Neural cell (in vitro differentiated cells): Measurements from ENCODE around the gene DNAAF5. TPM values are rescaled to one million over a fixed set of nuclear protein-coding genes. Genes with fewer than 3 reads are reported as not detected.

Experiments used
- H2AFZ ChIP-seq: fragments of 200-600, 300-800 bp; sonication (generic), shearing (Covaris generic); 2 replicates; pipeline ENCODE4 v1.6.0; 2014; ENCODE audit warnings: low read depth, mild to moderate bottlenecking, antibody characterized with exemption, low read length, moderate library complexity
- H3F3A ChIP-seq: fragments of 200-600 bp; shearing (Covaris generic); 2 replicates; pipeline ENCODE4 v1.6.1; 2016; ENCODE audit warnings: mild to moderate bottlenecking, moderate library complexity, mixed read lengths, antibody characterized with exemption, low read length; ENCODE audit not compliant: insufficient read depth, poor library complexity, severe bottlenecking
- H3K27ac ChIP-seq: fragments of 200-600, 300-800 bp; sonication (generic), shearing (Covaris generic); 2 replicates; pipeline ENCODE4 v1.5.1; 2014; ENCODE audit warnings: mild to moderate bottlenecking, low read length, moderate library complexity
- H3K27me3 ChIP-seq: fragments of 300-800, 200-600 bp; sonication (generic), shearing (Covaris generic); 2 replicates; pipeline ENCODE4 v1.6.0; 2014; ENCODE audit warnings: mild to moderate bottlenecking, low read depth, low read length, moderate library complexity; ENCODE audit not compliant: insufficient read depth
- H3K36me3 ChIP-seq: fragments of 300-800, 200-600 bp; sonication (generic), shearing (Covaris generic); 2 replicates; pipeline ENCODE4 v1.5.1; 2014; ENCODE audit warnings: mild to moderate bottlenecking, antibody characterized with exemption, low read length, moderate library complexity; ENCODE audit not compliant: insufficient read depth
- H3K4me2 ChIP-seq: fragments of 300-800, 200-600 bp; sonication (generic), shearing (Covaris generic); 2 replicates; pipeline ENCODE4 v1.6.0; 2014; ENCODE audit warnings: mild to moderate bottlenecking, low read length
- H3K4me3 ChIP-seq: fragments of 300-800, 200-600 bp; sonication (generic), shearing (Covaris generic); 2 replicates; pipeline ENCODE4 v1.5.1; 2014; ENCODE audit warnings: mild to moderate bottlenecking, low read length, moderate library complexity
- H3K79me2 ChIP-seq: fragments of 200-600 bp; shearing (Covaris generic); replicated peaks from 2 replicates; pipeline ENCODE4 v1.6.0; 2014; ENCODE audit warnings: mild to moderate bottlenecking, low read length, moderate library complexity; ENCODE audit not compliant: insufficient read depth
- H3K9ac ChIP-seq: fragments of 300-800, 200-600 bp; sonication (generic), shearing (Covaris generic); 2 replicates; pipeline ENCODE4 v1.6.1; 2016; ENCODE audit warnings: mild to moderate bottlenecking, low read length, mixed read lengths
- H3K9me2 ChIP-seq: fragments of 200-600 bp; shearing (Covaris generic); 2 replicates; pipeline ENCODE4 v1.6.1; 2016; ENCODE audit warnings: mild to moderate bottlenecking, low read length, mixed read lengths; ENCODE audit not compliant: insufficient read depth
- H3K9me3 ChIP-seq: fragments of 200-600, 300-800 bp; sonication (generic), shearing (Covaris generic); 2 replicates; pipeline ENCODE4 v1.6.1; 2016; ENCODE audit warnings: mild to moderate bottlenecking, mixed run types, low read length, moderate library complexity, mixed read lengths
- H4K20me1 ChIP-seq: fragments of 200-600 bp; shearing (Covaris generic); 2 replicates; pipeline ENCODE4 v1.6.1; 2016; ENCODE audit warnings: mild to moderate bottlenecking, mixed run types; ENCODE audit not compliant: insufficient read depth
- EP300 ChIP-seq: fragments of 450-650 bp; conservative IDR thresholded peaks from 2 replicates; pipeline ENCODE4 v1.6.1; 2014; ENCODE audit warnings: antibody characterized with exemption, mild to moderate bottlenecking, moderate library complexity; ENCODE audit not compliant: poor library complexity, severe bottlenecking
- EZH2 ChIP-seq: fragments of 200-600, 300-800 bp; shearing (Covaris generic), sonication (generic); IDR thresholded peaks from 2 replicates; pipeline ENCODE4 v1.6.1; 2014; ENCODE audit warnings: antibody characterized with exemption, low read length, borderline replicate concordance, mild to moderate bottlenecking; ENCODE audit not compliant: insufficient read depth, poor library complexity, severe bottlenecking
- MXI1 ChIP-seq: fragments of 450-650 bp; conservative IDR thresholded peaks from 2 replicates; pipeline ENCODE4 v1.6.1; 2014; ENCODE audit warnings: antibody characterized with exemption, mild to moderate bottlenecking; ENCODE audit not compliant: poor library complexity, severe bottlenecking
- POLR2AphosphoS5 ChIP-seq: IDR thresholded peaks from 2 replicates; pipeline ENCODE4 v1.6.1; 2012
- RAD21 ChIP-seq: fragments of 450-650 bp; conservative IDR thresholded peaks from 2 replicates; pipeline ENCODE4 v1.6.1; 2014; ENCODE audit warnings: antibody characterized with exemption, mild to moderate bottlenecking, moderate library complexity
- SMC3 ChIP-seq: fragments of 450-650 bp; conservative IDR thresholded peaks from 2 replicates; pipeline ENCODE4 v1.6.1; 2014; ENCODE audit warnings: antibody characterized with exemption, mild to moderate bottlenecking, moderate library complexity; ENCODE audit not compliant: poor library complexity
- TAF1 ChIP-seq: IDR thresholded peaks from 2 replicates; pipeline ENCODE4 v1.6.1; 2012; ENCODE audit warnings: low read depth
- polyA plus RNA-seq: library from polyadenylated mRNA; depleted of rRNA; stranded (reverse); fragments of >200 nt; gene quantifications from 2 replicates; pipeline ENCODE4 v1.2.3, GENCODE V29; 2014
- TF ChIP-seq, protein P1 (sequence below): fragments of 450-650 bp; IDR thresholded peaks from 2 replicates; pipeline ENCODE4 v1.5.1; 2014; ENCODE audit warnings: antibody characterized with exemption, mild to moderate bottlenecking, moderate library complexity; ENCODE audit not compliant: poor library complexity, severe bottlenecking
- TF ChIP-seq, protein P2 (sequence below): IDR thresholded peaks from 2 replicates; pipeline ENCODE4 v1.6.1; 2012; ENCODE audit warnings: borderline replicate concordance

The DNAAF5 gene
- polyA plus RNA-seq, 1 donor from 2014 or later = 5.3 TPM

GRCh38 chr7:762885-763284, 36.4 kb downstream of the DNAAF5 start:
- Histone ChIP-seq H3K4me2 (no peak overlapping the region), H3K79me2 (no peaks in the 10 kb centered on the region), H4K20me1 (no peaks in the 10 kb centered on the region), H3K9ac (no peak overlapping the region), H3K27me3 (no peaks in the 10 kb centered on the region), H3K9me2 (no peaks in the 10 kb centered on the region), H3K27ac (no peak overlapping the region), H3K4me3 (no peak overlapping the region), H3K9me3 (no peaks in the 10 kb centered on the region), H2AFZ (no peak overlapping the region), H3F3A (no peaks in the 10 kb centered on the region), H3K36me3 (no peaks in the 10 kb centered on the region)
- TF ChIP-seq, protein P1, sequence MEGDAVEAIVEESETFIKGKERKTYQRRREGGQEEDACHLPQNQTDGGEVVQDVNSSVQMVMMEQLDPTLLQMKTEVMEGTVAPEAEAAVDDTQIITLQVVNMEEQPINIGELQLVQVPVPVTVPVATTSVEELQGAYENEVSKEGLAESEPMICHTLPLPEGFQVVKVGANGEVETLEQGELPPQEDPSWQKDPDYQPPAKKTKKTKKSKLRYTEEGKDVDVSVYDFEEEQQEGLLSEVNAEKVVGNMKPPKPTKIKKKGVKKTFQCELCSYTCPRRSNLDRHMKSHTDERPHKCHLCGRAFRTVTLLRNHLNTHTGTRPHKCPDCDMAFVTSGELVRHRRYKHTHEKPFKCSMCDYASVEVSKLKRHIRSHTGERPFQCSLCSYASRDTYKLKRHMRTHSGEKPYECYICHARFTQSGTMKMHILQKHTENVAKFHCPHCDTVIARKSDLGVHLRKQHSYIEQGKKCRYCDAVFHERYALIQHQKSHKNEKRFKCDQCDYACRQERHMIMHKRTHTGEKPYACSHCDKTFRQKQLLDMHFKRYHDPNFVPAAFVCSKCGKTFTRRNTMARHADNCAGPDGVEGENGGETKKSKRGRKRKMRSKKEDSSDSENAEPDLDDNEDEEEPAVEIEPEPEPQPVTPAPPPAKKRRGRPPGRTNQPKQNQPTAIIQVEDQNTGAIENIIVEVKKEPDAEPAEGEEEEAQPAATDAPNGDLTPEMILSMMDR = no peak
- TF ChIP-seq, protein P2, sequence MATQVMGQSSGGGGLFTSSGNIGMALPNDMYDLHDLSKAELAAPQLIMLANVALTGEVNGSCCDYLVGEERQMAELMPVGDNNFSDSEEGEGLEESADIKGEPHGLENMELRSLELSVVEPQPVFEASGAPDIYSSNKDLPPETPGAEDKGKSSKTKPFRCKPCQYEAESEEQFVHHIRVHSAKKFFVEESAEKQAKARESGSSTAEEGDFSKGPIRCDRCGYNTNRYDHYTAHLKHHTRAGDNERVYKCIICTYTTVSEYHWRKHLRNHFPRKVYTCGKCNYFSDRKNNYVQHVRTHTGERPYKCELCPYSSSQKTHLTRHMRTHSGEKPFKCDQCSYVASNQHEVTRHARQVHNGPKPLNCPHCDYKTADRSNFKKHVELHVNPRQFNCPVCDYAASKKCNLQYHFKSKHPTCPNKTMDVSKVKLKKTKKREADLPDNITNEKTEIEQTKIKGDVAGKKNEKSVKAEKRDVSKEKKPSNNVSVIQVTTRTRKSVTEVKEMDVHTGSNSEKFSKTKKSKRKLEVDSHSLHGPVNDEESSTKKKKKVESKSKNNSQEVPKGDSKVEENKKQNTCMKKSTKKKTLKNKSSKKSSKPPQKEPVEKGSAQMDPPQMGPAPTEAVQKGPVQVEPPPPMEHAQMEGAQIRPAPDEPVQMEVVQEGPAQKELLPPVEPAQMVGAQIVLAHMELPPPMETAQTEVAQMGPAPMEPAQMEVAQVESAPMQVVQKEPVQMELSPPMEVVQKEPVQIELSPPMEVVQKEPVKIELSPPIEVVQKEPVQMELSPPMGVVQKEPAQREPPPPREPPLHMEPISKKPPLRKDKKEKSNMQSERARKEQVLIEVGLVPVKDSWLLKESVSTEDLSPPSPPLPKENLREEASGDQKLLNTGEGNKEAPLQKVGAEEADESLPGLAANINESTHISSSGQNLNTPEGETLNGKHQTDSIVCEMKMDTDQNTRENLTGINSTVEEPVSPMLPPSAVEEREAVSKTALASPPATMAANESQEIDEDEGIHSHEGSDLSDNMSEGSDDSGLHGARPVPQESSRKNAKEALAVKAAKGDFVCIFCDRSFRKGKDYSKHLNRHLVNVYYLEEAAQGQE = no peak

- H4K20me1 ChIP-seq = no peaks in the 10 kb centered on the region
- H3K4me3 ChIP-seq = no peak overlapping the region
- no peaks in the 10 kb centered on the region for H3K79me2 ChIP-seq
- no peak overlapping the region for H3K9ac ChIP-seq
- H3K27me3 ChIP-seq = no peaks in the 10 kb centered on the region
- no peaks in the 10 kb centered on the region for H3F3A ChIP-seq
- no peak overlapping the region for H3K27ac ChIP-seq
- no peak for TF ChIP-seq TAF1
- no peak for TF ChIP-seq SMC3
- no peak overlapping the region for H3K4me2 ChIP-seq
- no peaks in the 10 kb centered on the region for H3K9me3 ChIP-seq
- H3K9me2 ChIP-seq = no peaks in the 10 kb centered on the region
- no peaks in the 10 kb centered on the region for H3K36me3 ChIP-seq
- no peak overlapping the region for H2AFZ ChIP-seq
These were observed 37.3 kb downstream of the DNAAF5 start for GRCh38 chr7:763762-764161.

- no peaks in the 10 kb centered on the region for H3K36me3 ChIP-seq
- no peak overlapping the region for H3K9ac ChIP-seq
- no peak overlapping the region for H2AFZ ChIP-seq
These were observed 38.9 kb downstream of the DNAAF5 start for GRCh38 chr7:765383-765782.

More at GRCh38 chr7:765383-765782, 38.9 kb downstream of the DNAAF5 start:
- Histone ChIP-seq H3K27ac (no peak overlapping the region), H3F3A (no peaks in the 10 kb centered on the region), H3K79me2 (no peaks in the 10 kb centered on the region), H4K20me1 (no peaks in the 10 kb centered on the region), H3K9me2 (no peaks in the 10 kb centered on the region), H3K4me3 (no peak overlapping the region), H3K9me3 (no peaks in the 10 kb centered on the region), H3K4me2 (no peak overlapping the region), H3K27me3 (no peaks in the 10 kb centered on the region)
- TF ChIP-seq, protein P2 = no peak
- TF ChIP-seq EZH2 = no peak
- TF ChIP-seq POLR2AphosphoS5 = no peak
- no peak for TF ChIP-seq TAF1
- no peak for TF ChIP-seq SMC3
- TF ChIP-seq EP300 = no peak
- no peak for TF ChIP-seq RAD21
- TF ChIP-seq, protein P1 = no peak
- TF ChIP-seq MXI1 = no peak
